A673 (cell line): Measurements from ENCODE around the gene TRIM66. TPM values are rescaled to one million over a fixed set of nuclear protein-coding genes. Genes with fewer than 3 reads are reported as not detected.

Source experiments
- BruUV-seq: library from RNA; stranded (reverse); fragments of 400-500 nt; replicated peaks from 2 replicates; lab custom pipeline; 2021; lab: Mats Ljungman, UMichigan
- CTCF ChIA-PET: fragments of 300-600 bp; sonication (Branson Sonifier 250); formaldehyde crosslinking; loops from one replicate; lab custom pipeline; 2022; ENCODE audit warnings: antibody characterized with exemption; lab: Charles Lee
- POLR2A ChIA-PET: fragments of 300-600 bp; sonication (Branson Sonifier 250); formaldehyde crosslinking; loops from one replicate; lab custom pipeline; 2022; ENCODE audit warnings: antibody characterized with exemption; ENCODE audit not compliant: low non-redundant PET; lab: Charles Lee
- DNase-seq: peaks from one replicate; pipeline ENCODE4 v3.0.0-alpha.2; 2015; ENCODE audit warnings: low spot score
- H3K27ac ChIP-seq: fragments of 200-600 bp; sonication (generic); 2 replicates; pipeline ENCODE4 v1.5.1; 2016; ENCODE audit warnings: mixed run types, low read depth, mild to moderate bottlenecking, mixed read lengths, antibody characterized with exemption, low read length; ENCODE audit not compliant: poor library complexity, severe bottlenecking
- H3K27me3 ChIP-seq: fragments of 200-600 bp; sonication (generic); replicated peaks from 2 replicates; pipeline ENCODE4 v1.6.1; 2017; ENCODE audit warnings: mixed run types, low read depth, mild to moderate bottlenecking, mixed read lengths, antibody characterized with exemption, low read length; ENCODE audit not compliant: insufficient read depth, poor library complexity
- H3K36me3 ChIP-seq: fragments of 200-600 bp; sonication (generic); 2 replicates; pipeline ENCODE4 v1.6.1; 2016; ENCODE audit warnings: mixed run types, mild to moderate bottlenecking, mixed read lengths, antibody characterized with exemption, low read length; ENCODE audit not compliant: insufficient read depth, poor library complexity, severe bottlenecking
- H3K4me1 ChIP-seq: fragments of 200-600 bp; sonication (generic); 2 replicates; pipeline ENCODE4 v1.6.1; 2017; ENCODE audit warnings: mixed run types, mild to moderate bottlenecking, mixed read lengths, antibody characterized with exemption, low read length; ENCODE audit not compliant: insufficient read depth, poor library complexity, severe bottlenecking
- H3K4me3 ChIP-seq: fragments of 200-600 bp; sonication (generic); 2 replicates; pipeline ENCODE4 v1.5.1; 2016; ENCODE audit warnings: low read depth, mixed run types, mild to moderate bottlenecking, mixed read lengths, low read length; ENCODE audit not compliant: poor library complexity, severe bottlenecking
- H3K9me3 ChIP-seq: fragments of 200-600 bp; sonication (generic); 2 replicates; pipeline ENCODE4 v1.6.1; 2016; ENCODE audit warnings: mixed run types, low read depth, mild to moderate bottlenecking, mixed read lengths, antibody characterized with exemption, low read length; ENCODE audit not compliant: poor library complexity, severe bottlenecking
- EZH2 ChIP-seq: fragments of 200-600 bp; sonication (generic); IDR thresholded peaks from 2 replicates; pipeline ENCODE4 v1.6.1; 2017; ENCODE audit warnings: borderline replicate concordance, low read depth, mild to moderate bottlenecking, mixed read lengths, antibody characterized with exemption, low read length; ENCODE audit not compliant: poor library complexity, severe bottlenecking
- intact Hi-C: fragments of 100-400 bp; cut with micrococcal nuclease; formaldehyde crosslinking; loops from one replicate; pipeline ENCODE4 v1.10.0; 2022; ENCODE audit not compliant: unreplicated experiment
- total RNA-seq: library from RNA; stranded (reverse); gene quantifications from 2 replicates; pipeline ENCODE4 v1.2.3, GENCODE V29; 2021
- TF ChIP-seq, protein P1 (sequence below): fragments of 300-800, 200-600 bp; sonication (generic); conservative IDR thresholded peaks from 2 replicates; pipeline ENCODE4 v1.5.1; 2017; ENCODE audit warnings: low read depth, mild to moderate bottlenecking, antibody characterized with exemption, low read length, moderate library complexity, mixed read lengths

The TRIM66 gene
- total RNA-seq, 1 experiment from 2014 or later: 9.7 TPM

DNA sequence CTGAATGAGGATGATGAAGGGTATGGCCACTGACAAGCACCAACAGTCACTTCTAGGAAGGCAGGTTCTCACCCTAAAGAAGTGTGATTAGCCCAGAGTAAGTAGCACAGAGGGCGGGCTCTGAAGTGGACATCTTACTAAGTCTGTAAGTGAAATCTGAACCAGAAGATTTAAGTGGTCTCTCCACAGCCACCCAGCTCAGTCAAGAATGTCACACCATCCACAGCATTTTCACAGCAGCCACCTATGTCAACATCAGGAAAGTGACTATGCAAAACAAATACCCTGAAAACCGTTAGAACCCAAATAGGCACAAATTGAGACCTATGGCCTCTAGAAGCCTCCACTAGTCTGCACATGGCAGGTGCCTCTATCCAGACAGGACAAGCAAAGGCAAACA lies 65.4 kb downstream of the TRIM66 start:
- Histone ChIP-seq H3K4me3 (no peak overlapping the region), H3K27me3 (no peaks in the 10 kb centered on the region), H3K27ac (no peak overlapping the region), H3K36me3 (peaks cover 3% of the 10 kb centered on the region), H3K4me1 (no peaks in the 10 kb centered on the region), H3K9me3 (no peaks in the 10 kb centered on the region)
- BruUV-seq: no TSS peak
- no peak for TF ChIP-seq EZH2
- TF ChIP-seq, protein P1, sequence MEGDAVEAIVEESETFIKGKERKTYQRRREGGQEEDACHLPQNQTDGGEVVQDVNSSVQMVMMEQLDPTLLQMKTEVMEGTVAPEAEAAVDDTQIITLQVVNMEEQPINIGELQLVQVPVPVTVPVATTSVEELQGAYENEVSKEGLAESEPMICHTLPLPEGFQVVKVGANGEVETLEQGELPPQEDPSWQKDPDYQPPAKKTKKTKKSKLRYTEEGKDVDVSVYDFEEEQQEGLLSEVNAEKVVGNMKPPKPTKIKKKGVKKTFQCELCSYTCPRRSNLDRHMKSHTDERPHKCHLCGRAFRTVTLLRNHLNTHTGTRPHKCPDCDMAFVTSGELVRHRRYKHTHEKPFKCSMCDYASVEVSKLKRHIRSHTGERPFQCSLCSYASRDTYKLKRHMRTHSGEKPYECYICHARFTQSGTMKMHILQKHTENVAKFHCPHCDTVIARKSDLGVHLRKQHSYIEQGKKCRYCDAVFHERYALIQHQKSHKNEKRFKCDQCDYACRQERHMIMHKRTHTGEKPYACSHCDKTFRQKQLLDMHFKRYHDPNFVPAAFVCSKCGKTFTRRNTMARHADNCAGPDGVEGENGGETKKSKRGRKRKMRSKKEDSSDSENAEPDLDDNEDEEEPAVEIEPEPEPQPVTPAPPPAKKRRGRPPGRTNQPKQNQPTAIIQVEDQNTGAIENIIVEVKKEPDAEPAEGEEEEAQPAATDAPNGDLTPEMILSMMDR: no peak
- CTCF ChIA-PET: no interaction called here
- POLR2A ChIA-PET: no interaction called here
- no peak for DNase-seq
- intact Hi-C loops: no loop called here

DNA sequence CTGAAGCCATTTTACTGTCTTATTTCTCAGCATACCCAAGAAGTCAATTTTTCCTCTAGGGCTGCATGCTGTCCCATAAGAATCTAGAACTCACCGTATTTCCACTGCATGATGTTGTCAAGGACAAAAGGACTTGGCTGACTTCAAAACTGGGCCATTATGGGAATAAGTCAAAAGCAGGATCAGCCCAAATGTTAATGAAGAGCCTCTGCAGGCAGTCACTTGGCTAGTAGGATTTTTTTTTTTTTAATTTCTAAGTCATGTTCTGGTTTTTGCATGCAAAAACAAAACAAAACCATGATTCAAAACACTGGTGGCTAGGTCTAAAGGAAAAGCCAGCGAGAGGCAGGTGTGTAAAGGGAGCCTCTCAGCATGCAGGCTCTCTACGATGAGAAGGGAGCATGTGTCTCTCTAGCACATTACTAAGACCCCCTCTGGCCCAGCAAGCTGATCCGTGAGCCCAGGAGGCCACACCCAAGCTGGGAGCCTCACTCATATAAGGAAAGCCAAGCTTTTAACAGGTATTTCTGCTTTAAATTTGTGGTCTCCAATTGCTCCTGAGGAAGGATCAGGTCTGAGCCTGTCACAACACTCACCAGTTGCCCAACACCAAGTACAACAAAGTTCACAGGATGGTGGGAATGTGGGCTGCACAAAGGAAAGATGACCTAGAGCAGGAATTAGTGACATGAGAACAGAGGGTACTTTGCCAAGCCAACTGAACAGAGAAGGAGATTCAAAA lies 67.0 kb downstream of the TRIM66 start:
- no peaks in the 10 kb centered on the region for H3K27me3 ChIP-seq
- peaks cover 3% of the 10 kb centered on the region for H3K36me3 ChIP-seq
- intact Hi-C loops: no loop called here
- H3K9me3 ChIP-seq: no peaks in the 10 kb centered on the region
- ChIA-PET POLR2A (no interaction called here), CTCF (no interaction called here)
- TF ChIP-seq, protein P1: no peak
- no peak for TF ChIP-seq EZH2
- BruUV-seq: no TSS peak
- H3K4me3 ChIP-seq: no peak overlapping the region
- no peaks in the 10 kb centered on the region for H3K4me1 ChIP-seq
- no peak overlapping the region for H3K27ac ChIP-seq
- DNase-seq: no peak

DNA sequence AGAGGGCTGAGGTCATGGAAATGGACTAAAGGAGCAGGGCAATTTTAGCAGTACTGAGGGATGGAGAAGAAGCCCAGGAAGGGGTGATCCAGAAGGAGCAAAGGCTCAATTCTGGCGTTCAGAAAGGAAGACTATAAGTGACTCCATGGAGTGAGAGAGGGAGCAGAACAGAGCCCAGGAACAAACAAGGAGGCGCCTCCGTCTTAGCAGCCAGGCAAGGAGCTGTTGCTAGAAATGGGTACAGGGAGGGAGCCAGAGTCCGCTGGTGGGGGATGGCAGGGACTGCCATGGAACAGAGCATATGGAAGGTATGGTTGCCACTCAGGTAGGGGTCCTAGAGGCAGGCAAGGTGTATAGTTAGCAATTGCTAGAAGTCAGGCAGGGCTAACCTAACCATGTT lies 68.0 kb downstream of the TRIM66 start:
- ChIA-PET POLR2A (no interaction called here), CTCF (no interaction called here)
- Histone ChIP-seq H3K27ac (no peak overlapping the region), H3K4me3 (no peak overlapping the region), H3K9me3 (no peaks in the 10 kb centered on the region), H3K27me3 (no peaks in the 10 kb centered on the region), H3K36me3 (peaks cover 3% of the 10 kb centered on the region), H3K4me1 (no peaks in the 10 kb centered on the region)
- intact Hi-C loops: no loop called here
- no TSS peak for BruUV-seq
- no peak for TF ChIP-seq EZH2
- TF ChIP-seq, protein P1: no peak
- DNase-seq: no peak
